ENCODE measurements around the gene SORT1.
"Not testable (repeated sequence)": the region's sequence is repeated elsewhere in the genome, so short reads cannot be mapped to it uniquely, and the experiment has no call there.

SORT1 gene

GRCh38 chr1:109379422-109379821 lies 18.3 kb downstream of the SORT1 start:
- DNase-seq = peak; percentile 85

- DNase-seq = no peak
These were observed 20.0 kb downstream of the SORT1 start for GRCh38 chr1:109377698-109378097.

- DNase-seq = not testable (repeated sequence)
These were observed 24.0 kb downstream of the SORT1 start for GRCh38 chr1:109373696-109374095.

- DNase-seq = no peak
These were observed 24.6 kb downstream of the SORT1 start for GRCh38 chr1:109373126-109373525.

GRCh38 chr1:109372281-109372680 lies 25.4 kb downstream of the SORT1 start:
- DNase-seq = no peak

GRCh38 chr1:109371341-109371739 lies 26.4 kb downstream of the SORT1 start:
- no peak for DNase-seq

GRCh38 chr1:109370712-109371340 lies 26.9 kb downstream of the SORT1 start:
- no peak for DNase-seq

GRCh38 chr1:109369167-109369746 lies 28.5 kb downstream of the SORT1 start:
- DNase-seq = no peak

GRCh38 chr1:109368464-109368863 lies 29.3 kb downstream of the SORT1 start:
- DNase-seq = no peak

- DNase-seq = no peak
These were observed 30.1 kb downstream of the SORT1 start for GRCh38 chr1:109367626-109368025.

- no peak for DNase-seq
These were observed 32.0 kb downstream of the SORT1 start for GRCh38 chr1:109365642-109366204.

- no peak for DNase-seq
These were observed 36.1 kb downstream of the SORT1 start for GRCh38 chr1:109361649-109362048.

GRCh38 chr1:109361069-109361468 lies 36.6 kb downstream of the SORT1 start:
- DNase-seq = no peak

- no peak for DNase-seq
These were observed 40.1 kb downstream of the SORT1 start for GRCh38 chr1:109357616-109358015.

- no peak for DNase-seq
These were observed 40.8 kb downstream of the SORT1 start for GRCh38 chr1:109356915-109357314.

- no peak for DNase-seq
These were observed 41.2 kb downstream of the SORT1 start for GRCh38 chr1:109356505-109356904.

GRCh38 chr1:109354929-109355328 lies 42.8 kb downstream of the SORT1 start:
- no peak for DNase-seq

- DNase-seq = no peak
These were observed 46.3 kb downstream of the SORT1 start for GRCh38 chr1:109351457-109351856.

GRCh38 chr1:109350655-109351054 lies 47.1 kb downstream of the SORT1 start:
- peak; percentile 92 for DNase-seq

- no peak for DNase-seq
These were observed 47.5 kb downstream of the SORT1 start for GRCh38 chr1:109350182-109350581.

- no peak for DNase-seq
These were observed 50.2 kb downstream of the SORT1 start for GRCh38 chr1:109347511-109347910.

- DNase-seq = peak; percentile 20
These were observed 55.5 kb downstream of the SORT1 start for GRCh38 chr1:109341944-109342930.

GRCh38 chr1:109338608-109339007 lies 59.1 kb downstream of the SORT1 start:
- DNase-seq = no peak
